SK-N-SH (cell line): ENCODE data around the gene SIGLEC8. TPM values are rescaled to one million over a fixed set of nuclear protein-coding genes. Genes with fewer than 3 reads are reported as not detected.

Experiments used
- CTCF ChIA-PET: fragments of 300-600, 350-600 bp; formaldehyde crosslinking; extraction: SDS; loops from one replicate; lab custom pipeline; 2021; lab: Yijun Ruan, JAX
- POLR2A ChIA-PET: fragments of 350-600 bp; sonication (Branson Sonifier 250); formaldehyde crosslinking; extraction: SDS; loops from one replicate; lab custom pipeline; 2020; ENCODE audit warnings: antibody characterized with exemption, inconsistent platforms; lab: Yijun Ruan, JAX
- DNase-seq: peaks from one replicate; pipeline ENCODE4 v3.0.0; 2012
- H2AFZ ChIP-seq: fragments of 200-600 bp; sonication (generic); 2 replicates; pipeline ENCODE4 v1.8.1; 2016; ENCODE audit warnings: antibody characterized with exemption, mild to moderate bottlenecking, low read depth
- H3F3A ChIP-seq: fragments of 200-600 bp; sonication (generic); replicated peaks from 2 replicates; pipeline ENCODE3; 2016; ENCODE audit warnings: antibody characterized with exemption, mild to moderate bottlenecking; ENCODE audit not compliant: insufficient read depth
- H3K27ac ChIP-seq, 2 experiments: fragments of 200-500 bp in 1 of 2; fragments of 200-600 bp in 1 of 2; sonication (Bioruptor generic) in 1 of 2; sonication (generic), shearing (Covaris generic) in 1 of 2; 2 replicates each; pipeline versions ENCODE4 v1.5.1 to v1.6.1; 2014 to 2016; ENCODE audit warnings: low read depth in 2 of 2, inconsistent platforms in 1 of 2, low read length in 1 of 2, mild to moderate bottlenecking in 1 of 2, mixed read lengths in 1 of 2
- H3K27me3 ChIP-seq: fragments of 200-600 bp; sonication (generic), shearing (Covaris generic); 2 replicates; pipeline ENCODE4 v1.6.1; 2016; ENCODE audit warnings: mixed run types; ENCODE audit not compliant: insufficient read depth
- H3K36me3 ChIP-seq, 2 experiments: fragments of 200-500 bp in 1 of 2; fragments of 200-600 bp in 1 of 2; sonication (Bioruptor generic) in 1 of 2; sonication (generic) in 1 of 2; replicated peaks in 1 of 2; 2 replicates each; pipeline versions ENCODE3 to v1.5.1; 2014 to 2016; ENCODE audit warnings: low read length in 1 of 2, mild to moderate bottlenecking in 1 of 2; ENCODE audit not compliant: insufficient read depth in 2 of 2, control insufficient read depth in 1 of 2
- H3K4me1 ChIP-seq, 2 experiments: fragments of 200-500 bp in 1 of 2; fragments of 200-600 bp in 1 of 2; sonication (Bioruptor generic) in 1 of 2; sonication (generic), shearing (Covaris generic) in 1 of 2; 2 replicates each; pipeline versions ENCODE4 v1.5.1 to v1.6.1; 2014 to 2016; ENCODE audit warnings: low read depth in 1 of 2, low read length in 1 of 2, mixed run types in 1 of 2; ENCODE audit not compliant: insufficient read depth in 2 of 2, control insufficient read depth in 1 of 2
- H3K4me2 ChIP-seq: fragments of 200-600 bp; sonication (generic), shearing (Covaris generic); 2 replicates; pipeline ENCODE4 v1.6.1; 2017; ENCODE audit warnings: mixed run types
- H3K4me3 ChIP-seq, 2 experiments: fragments of 200-500 bp in 1 of 2; fragments of 200-600 bp in 1 of 2; sonication (Bioruptor generic) in 1 of 2; sonication (generic), shearing (Covaris generic) in 1 of 2; 2 replicates each; pipeline versions ENCODE4 v1.5.1 to v1.8.1; 2014 to 2016; ENCODE audit warnings: low read depth in 2 of 2, inconsistent platforms in 1 of 2, low read length in 1 of 2, mild to moderate bottlenecking in 1 of 2, mixed read lengths in 1 of 2, moderate library complexity in 1 of 2
- H3K79me2 ChIP-seq: fragments of 200-600 bp; sonication (generic); 2 replicates; pipeline ENCODE4 v1.8.1; 2017; ENCODE audit warnings: mild to moderate bottlenecking; ENCODE audit not compliant: insufficient read depth
- H3K9ac ChIP-seq: fragments of 200-600 bp; sonication (generic); 2 replicates; pipeline ENCODE4 v1.6.1; 2017; ENCODE audit warnings: mixed run types
- H3K9me2 ChIP-seq: fragments of 200-600 bp; sonication (generic); 2 replicates; pipeline ENCODE4 v1.6.1; 2017; ENCODE audit warnings: mixed run types
- H3K9me3 ChIP-seq: fragments of 200-600 bp; sonication (generic); 2 replicates; pipeline ENCODE4 v1.6.1; 2017; ENCODE audit warnings: mixed run types, mild to moderate bottlenecking, moderate library complexity
- H4K20me1 ChIP-seq: fragments of 200-600 bp; sonication (generic); 2 replicates; pipeline ENCODE4 v1.6.1; 2017; ENCODE audit warnings: mild to moderate bottlenecking, mixed run types; ENCODE audit not compliant: insufficient read depth
- ELF1 ChIP-seq: IDR thresholded peaks from 2 replicates; pipeline ENCODE4 v1.4.0; 2012
- EZH2phosphoT487 ChIP-seq: fragments of 200-600 bp; sonication (generic); IDR thresholded peaks from 2 replicates; pipeline ENCODE4 v1.6.1; 2017; ENCODE audit warnings: low read depth, mixed run types, mild to moderate bottlenecking, antibody characterized with exemption, moderate library complexity, borderline replicate concordance
- GABPA ChIP-seq: IDR thresholded peaks from 2 replicates; pipeline ENCODE4 v1.4.0; 2012; ENCODE audit warnings: low read depth, mild to moderate bottlenecking
- MEF2A ChIP-seq: IDR thresholded peaks from 2 replicates; pipeline ENCODE4 v1.4.0; 2012; ENCODE audit warnings: low read depth, borderline replicate concordance
- MXI1 ChIP-seq: IDR thresholded peaks from 2 replicates; pipeline ENCODE4 v1.6.1; 2012; ENCODE audit warnings: mild to moderate bottlenecking, low read depth, low read length, improper control_type of control experiment
- NRF1 ChIP-seq: IDR thresholded peaks from 2 replicates; pipeline ENCODE4 v1.6.1; 2012; ENCODE audit warnings: low read depth, mild to moderate bottlenecking, low read length
- RAD21 ChIP-seq: IDR thresholded peaks from 2 replicates; pipeline ENCODE4 v1.6.1; 2012; ENCODE audit warnings: mild to moderate bottlenecking, low read length
- RCOR1 ChIP-seq: fragments of 150-350 bp; IDR thresholded peaks from 2 replicates; pipeline ENCODE4 v1.6.1; 2017; ENCODE audit warnings: antibody characterized with exemption, low read length
- RFX5 ChIP-seq: IDR thresholded peaks from 2 replicates; pipeline ENCODE4 v1.6.1; 2012; ENCODE audit warnings: mild to moderate bottlenecking, improper control_type of control experiment, low read length
- TCF12 ChIP-seq: IDR thresholded peaks from 2 replicates; pipeline ENCODE4 v1.4.0; 2012
- YY1 ChIP-seq: IDR thresholded peaks from 2 replicates; pipeline ENCODE4 v1.4.0; 2012; ENCODE audit warnings: low read depth, mild to moderate bottlenecking
- WGBS: methylation state at CpG from one replicate; pipeline ENCODE4 v1.1.6; 2017; ENCODE audit warnings: low lambda C conversion rate; 5-methylcytosine and 5-hydroxymethylcytosine counted together
- polyA plus RNA-seq, 3 experiments: library from polyadenylated mRNA; depleted of rRNA; stranded (reverse); fragments of >200 nt; gene quantifications; 2 replicates each; pipeline ENCODE4 v1.2.3, GENCODE V29; 2012
- TF ChIP-seq, protein P1 (sequence below): IDR thresholded peaks from 2 replicates; pipeline ENCODE4 v1.4.0; 2012; ENCODE audit warnings: low read depth, borderline replicate concordance
- TF ChIP-seq, protein P2 (sequence below): IDR thresholded peaks from 2 replicates; pipeline ENCODE4; 2012
- TF ChIP-seq, protein P3 (sequence below): fragments of 200-600 bp; sonication (generic); IDR thresholded peaks from 2 replicates; pipeline ENCODE4 v1.6.1; 2017; ENCODE audit warnings: antibody characterized with exemption, mild to moderate bottlenecking, moderate library complexity
- TF ChIP-seq, protein P4 (sequence below): IDR thresholded peaks from 2 replicates; pipeline ENCODE4 v1.4.0; 2012; ENCODE audit warnings: low read depth

The SIGLEC8 gene
- polyA plus RNA-seq, 1 of the 3 experiments (the other 2 are of a cell fraction): not detected

DNA sequence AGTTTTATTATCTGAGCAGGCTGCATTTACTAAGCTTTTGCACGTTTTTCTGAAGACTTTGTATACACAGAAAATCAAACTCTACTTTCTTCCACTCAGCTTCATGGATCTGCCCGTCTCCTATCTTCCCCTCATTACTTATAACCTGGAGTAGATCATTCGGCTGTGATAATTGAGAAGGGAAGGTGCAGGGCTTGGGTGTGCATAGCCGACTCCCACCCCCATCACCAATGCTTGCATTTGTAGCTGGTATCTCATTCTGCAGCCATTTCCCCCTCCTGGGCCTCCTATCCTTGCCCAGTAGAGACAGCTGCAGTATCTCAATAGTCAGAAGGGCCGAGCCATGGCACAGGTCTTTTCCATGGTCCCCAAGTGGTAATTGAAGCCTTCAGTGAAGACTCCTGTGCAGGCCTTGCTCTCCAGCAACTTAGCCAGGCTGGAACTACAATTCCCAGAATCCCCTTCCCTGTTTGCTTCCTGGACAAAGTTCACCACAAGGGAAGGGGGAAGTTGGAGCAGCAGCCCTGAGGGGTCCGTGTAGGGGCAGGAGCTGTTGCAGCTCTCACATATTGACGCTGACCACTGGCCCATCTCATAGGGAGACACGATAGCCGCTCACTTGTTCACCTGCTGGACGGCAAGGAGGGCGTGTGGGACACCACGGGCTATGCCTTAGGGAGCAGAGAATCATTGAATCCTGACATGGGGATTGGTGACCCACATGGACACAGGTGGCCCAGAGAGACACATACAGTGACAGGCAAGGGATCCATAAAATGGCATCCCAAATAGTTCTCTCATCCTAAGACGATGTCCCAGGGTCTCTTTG lies 2.1 kb upstream of the SIGLEC8 start:
- Histone ChIP-seq H3K36me3 (no peaks in the 10 kb centered on the region), H3F3A (no peaks in the 10 kb centered on the region), H3K27me3 (peaks cover 38% of the 10 kb centered on the region), H2AFZ (no peak overlapping the region), H3K79me2 (no peaks in the 10 kb centered on the region), H3K27ac (no peak overlapping the region), H3K9ac (no peak overlapping the region), H3K4me2 (no peak overlapping the region), H4K20me1 (no peaks in the 10 kb centered on the region), H3K4me3 (peak overlapping the region in 1 of 2 experiments; percentile 36; a peak in 2 of 4 replicates), H3K4me1 (no peaks in the 10 kb centered on the region; a peak in 1 of 4 replicates), H3K9me2 (no peaks in the 10 kb centered on the region), H3K9me3 (no peaks in the 10 kb centered on the region)
- POLR2A ChIA-PET: no interaction called here
- 13% methylated on average over 12 of the region's 13 CpGs for WGBS
- CTCF ChIA-PET: interaction anchor here (0.9 to 7.0 kb wide), 2 partner anchors 9 to 14 kb away, joined by 3 to 37 read pairs; no protein-coding TSS in a partner anchor
- DNase-seq: peak; percentile 58
- TF ChIP-seq NRF1 (no peak), ELF1 (peak; percentile 64; the same call in 1 of the 2 replicates), GABPA (peak; percentile 82)

DNA sequence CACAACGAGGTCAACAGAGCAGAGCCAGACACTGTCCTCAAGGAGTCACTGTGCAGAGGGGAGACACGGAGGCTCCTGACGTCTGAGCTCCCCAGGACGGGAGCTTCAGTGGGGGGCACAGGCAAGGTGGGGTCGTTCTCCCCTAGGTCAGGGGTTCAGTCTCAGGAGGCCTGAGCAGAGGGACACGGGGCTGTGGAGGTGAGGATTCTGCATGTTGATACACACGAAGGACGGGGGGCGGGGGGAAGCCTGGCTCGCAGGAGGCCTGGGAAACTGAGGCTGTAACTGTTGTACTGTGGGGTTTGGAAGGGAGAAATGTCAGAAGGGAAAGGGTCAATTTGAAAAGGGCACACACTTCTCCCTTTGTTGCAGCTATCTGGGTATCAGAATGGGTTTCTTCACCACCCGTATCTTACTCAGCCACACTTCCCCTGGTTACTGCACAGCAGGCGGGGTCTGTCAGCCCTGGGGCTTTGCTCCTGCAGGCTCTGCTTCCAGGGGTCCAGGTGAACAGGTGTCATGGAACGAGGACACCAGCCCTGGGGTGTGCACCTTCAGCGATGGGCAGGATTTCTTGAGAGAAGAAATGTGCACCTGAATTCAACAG lies 748 bp upstream of the SIGLEC8 start:
- POLR2A ChIA-PET: no interaction called here
- Histone ChIP-seq H3K4me2 (no peak overlapping the region), H3K36me3 (no peaks in the 10 kb centered on the region), H3K4me3 (no peak overlapping the region), H3K27me3 (peaks cover 48% of the 10 kb centered on the region), H4K20me1 (no peaks in the 10 kb centered on the region), H3K9ac (no peak overlapping the region), H3K9me3 (no peaks in the 10 kb centered on the region), H3K9me2 (no peaks in the 10 kb centered on the region), H2AFZ (no peak overlapping the region), H3F3A (no peaks in the 10 kb centered on the region), H3K4me1 (no peaks in the 10 kb centered on the region; a peak in 1 of 4 replicates), H3K27ac (no peak overlapping the region), H3K79me2 (no peaks in the 10 kb centered on the region)
- CTCF ChIA-PET: interaction anchor here (7.0 kb wide), 1 partner anchor 15 kb away, joined by 37 read pairs; no protein-coding TSS in a partner anchor
- no peak for TF ChIP-seq TCF12
- TF ChIP-seq, protein P1, sequence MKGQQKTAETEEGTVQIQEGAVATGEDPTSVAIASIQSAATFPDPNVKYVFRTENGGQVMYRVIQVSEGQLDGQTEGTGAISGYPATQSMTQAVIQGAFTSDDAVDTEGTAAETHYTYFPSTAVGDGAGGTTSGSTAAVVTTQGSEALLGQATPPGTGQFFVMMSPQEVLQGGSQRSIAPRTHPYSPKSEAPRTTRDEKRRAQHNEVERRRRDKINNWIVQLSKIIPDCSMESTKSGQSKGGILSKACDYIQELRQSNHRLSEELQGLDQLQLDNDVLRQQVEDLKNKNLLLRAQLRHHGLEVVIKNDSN: no peak
- no peak for TF ChIP-seq RAD21
- no peak for TF ChIP-seq RFX5
- TF ChIP-seq YY1: no peak
- WGBS: 12% methylated on average over 14 of the region's 14 CpGs
- DNase-seq: no peak

DNA sequence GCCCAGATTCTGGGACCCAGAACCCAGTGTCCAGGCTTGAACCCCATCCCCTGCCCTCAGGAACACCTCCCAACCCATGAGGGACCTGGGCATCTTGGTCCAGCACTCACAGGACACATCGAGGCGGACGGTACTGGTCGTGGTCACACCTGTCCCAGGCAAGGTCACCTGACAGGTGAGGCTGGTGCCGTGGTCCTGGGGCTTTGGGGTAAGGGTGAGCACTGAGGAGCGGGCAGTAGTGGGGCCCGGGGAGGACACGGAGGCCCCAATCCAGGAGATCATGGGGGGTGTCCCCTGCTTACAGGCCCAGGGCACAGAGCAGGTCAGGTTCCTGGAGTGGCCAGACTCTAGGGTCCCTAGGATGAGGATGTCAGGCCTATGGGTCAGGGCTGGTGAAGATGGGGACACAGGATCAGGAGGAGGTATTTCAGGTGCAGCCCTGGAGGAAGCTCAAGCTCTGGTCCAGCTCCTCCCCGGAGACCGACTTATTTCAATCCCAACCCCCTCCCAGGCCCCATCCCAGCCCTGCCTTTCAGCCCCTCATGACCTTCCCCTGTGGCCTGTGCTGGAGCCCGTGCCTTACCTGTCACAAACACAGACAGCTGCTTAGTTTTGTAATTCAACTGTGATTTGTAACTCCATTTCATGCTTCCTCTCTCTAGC lies 772 bp downstream of the SIGLEC8 start:
- no peaks in the 10 kb centered on the region for H3K36me3 ChIP-seq
- no peak overlapping the region for H3K4me3 ChIP-seq
- no peak overlapping the region for H3K4me2 ChIP-seq
- no peaks in the 10 kb centered on the region for H3K9me3 ChIP-seq
- no peaks in the 10 kb centered on the region for H3K9me2 ChIP-seq
- ChIA-PET CTCF (interaction anchor here (1.1 to 7.0 kb wide), 3 partner anchors 17 to 199 kb away, joined by 3 to 37 read pairs (median 4); no protein-coding TSS in a partner anchor), POLR2A (no interaction called here)
- H3K27ac ChIP-seq: no peak overlapping the region
- H3K79me2 ChIP-seq: no peaks in the 10 kb centered on the region
- H4K20me1 ChIP-seq: no peaks in the 10 kb centered on the region
- H3K4me1 ChIP-seq: no peaks in the 10 kb centered on the region; a peak in 1 of 4 replicates
- peaks cover 52% of the 10 kb centered on the region for H3K27me3 ChIP-seq
- WGBS: 0% methylated on average over 3 of the region's 11 CpGs
- H3F3A ChIP-seq: no peaks in the 10 kb centered on the region
- H3K9ac ChIP-seq: no peak overlapping the region
- no peak overlapping the region for H2AFZ ChIP-seq
- no peak for DNase-seq
- TF ChIP-seq, protein P2, sequence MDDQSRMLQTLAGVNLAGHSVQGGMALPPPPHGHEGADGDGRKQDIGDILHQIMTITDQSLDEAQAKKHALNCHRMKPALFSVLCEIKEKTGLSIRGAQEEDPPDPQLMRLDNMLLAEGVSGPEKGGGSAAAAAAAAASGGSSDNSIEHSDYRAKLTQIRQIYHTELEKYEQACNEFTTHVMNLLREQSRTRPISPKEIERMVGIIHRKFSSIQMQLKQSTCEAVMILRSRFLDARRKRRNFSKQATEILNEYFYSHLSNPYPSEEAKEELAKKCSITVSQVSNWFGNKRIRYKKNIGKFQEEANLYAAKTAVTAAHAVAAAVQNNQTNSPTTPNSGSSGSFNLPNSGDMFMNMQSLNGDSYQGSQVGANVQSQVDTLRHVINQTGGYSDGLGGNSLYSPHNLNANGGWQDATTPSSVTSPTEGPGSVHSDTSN: no peak
- TF ChIP-seq RAD21 (no peak), EZH2phosphoT487 (no peak), MXI1 (no peak), RCOR1 (no peak), TCF12 (no peak), MEF2A (no peak)
- TF ChIP-seq, protein P3, sequence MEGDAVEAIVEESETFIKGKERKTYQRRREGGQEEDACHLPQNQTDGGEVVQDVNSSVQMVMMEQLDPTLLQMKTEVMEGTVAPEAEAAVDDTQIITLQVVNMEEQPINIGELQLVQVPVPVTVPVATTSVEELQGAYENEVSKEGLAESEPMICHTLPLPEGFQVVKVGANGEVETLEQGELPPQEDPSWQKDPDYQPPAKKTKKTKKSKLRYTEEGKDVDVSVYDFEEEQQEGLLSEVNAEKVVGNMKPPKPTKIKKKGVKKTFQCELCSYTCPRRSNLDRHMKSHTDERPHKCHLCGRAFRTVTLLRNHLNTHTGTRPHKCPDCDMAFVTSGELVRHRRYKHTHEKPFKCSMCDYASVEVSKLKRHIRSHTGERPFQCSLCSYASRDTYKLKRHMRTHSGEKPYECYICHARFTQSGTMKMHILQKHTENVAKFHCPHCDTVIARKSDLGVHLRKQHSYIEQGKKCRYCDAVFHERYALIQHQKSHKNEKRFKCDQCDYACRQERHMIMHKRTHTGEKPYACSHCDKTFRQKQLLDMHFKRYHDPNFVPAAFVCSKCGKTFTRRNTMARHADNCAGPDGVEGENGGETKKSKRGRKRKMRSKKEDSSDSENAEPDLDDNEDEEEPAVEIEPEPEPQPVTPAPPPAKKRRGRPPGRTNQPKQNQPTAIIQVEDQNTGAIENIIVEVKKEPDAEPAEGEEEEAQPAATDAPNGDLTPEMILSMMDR: no peak
- TF ChIP-seq, protein P4, sequence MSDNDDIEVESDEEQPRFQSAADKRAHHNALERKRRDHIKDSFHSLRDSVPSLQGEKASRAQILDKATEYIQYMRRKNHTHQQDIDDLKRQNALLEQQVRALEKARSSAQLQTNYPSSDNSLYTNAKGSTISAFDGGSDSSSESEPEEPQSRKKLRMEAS: no peak
